CD4-positive, alpha-beta T cell treated with Interleukin-15 for 1 hour (primary cell): Measurements from ENCODE around the gene TSC2.

Experiments
- DNase-seq: peaks from one replicate; pipeline ENCODE4 v3.0.0-alpha.2; 2020

TSC2 gene

GRCh38 chr16:2074071-2074470, 26.3 kb downstream of the TSC2 start:
- DNase-seq = no peak

DNA sequence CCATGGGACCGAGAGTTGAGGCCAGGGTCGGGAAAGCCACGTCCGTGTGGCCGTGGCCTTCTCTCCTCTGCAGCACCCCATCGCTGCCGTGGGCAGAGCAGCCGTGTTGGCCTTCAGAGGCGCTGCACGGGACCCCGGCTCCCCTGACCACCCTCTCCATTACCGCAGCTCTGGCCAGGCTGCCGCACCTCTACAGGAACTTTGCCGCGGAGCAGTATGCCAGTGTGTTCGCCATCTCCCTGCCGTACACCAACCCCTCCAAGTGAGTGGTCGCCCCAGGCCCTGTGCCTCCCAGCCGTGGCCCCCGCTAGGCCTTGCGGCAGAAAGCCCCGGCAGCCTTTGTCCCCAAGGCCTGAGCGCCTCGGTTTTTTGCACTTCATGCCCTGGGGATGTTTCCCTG, 27.8 kb downstream of the TSC2 start:
- no peak for DNase-seq

DNA sequence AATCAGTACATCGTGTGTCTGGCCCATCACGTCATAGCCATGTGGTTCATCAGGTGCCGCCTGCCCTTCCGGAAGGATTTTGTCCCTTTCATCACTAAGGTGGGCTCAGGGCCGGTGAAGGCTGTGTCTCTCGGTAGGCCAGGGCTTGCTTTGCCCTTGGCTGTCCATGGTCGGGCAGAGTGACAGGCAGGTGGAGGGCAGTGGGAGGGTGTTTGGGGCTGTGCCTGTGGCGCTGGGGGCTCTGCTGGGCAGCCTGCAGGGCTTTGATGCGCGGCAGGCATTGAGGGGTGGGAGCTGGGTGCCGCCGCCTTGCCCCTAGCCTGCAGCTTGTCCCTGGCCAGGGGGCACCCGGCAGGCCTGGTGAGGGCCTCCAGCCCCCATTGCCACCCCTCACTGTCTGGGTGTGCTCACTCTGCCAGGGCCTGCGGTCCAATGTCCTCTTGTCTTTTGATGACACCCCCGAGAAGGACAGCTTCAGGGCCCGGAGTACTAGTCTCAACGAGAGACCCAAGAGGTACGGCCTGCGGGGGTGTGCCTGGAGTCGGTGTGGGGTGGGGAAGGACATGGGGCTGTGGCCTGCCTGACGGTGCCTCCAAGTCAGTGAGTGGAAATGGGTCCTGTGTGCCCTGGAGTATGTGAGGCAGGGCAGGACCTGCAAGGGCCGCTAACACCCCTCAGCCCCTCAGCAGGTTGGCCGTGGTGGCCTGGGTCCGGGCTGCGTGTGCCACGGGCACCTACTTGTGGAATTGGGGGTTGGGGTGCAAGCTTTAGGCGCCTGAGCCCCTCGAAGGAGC, 28.5 kb downstream of the TSC2 start:
- no peak for DNase-seq

- no peak for DNase-seq
Measured at GRCh38 chr16:2077016-2077415, 29.2 kb downstream of the TSC2 start.

DNA sequence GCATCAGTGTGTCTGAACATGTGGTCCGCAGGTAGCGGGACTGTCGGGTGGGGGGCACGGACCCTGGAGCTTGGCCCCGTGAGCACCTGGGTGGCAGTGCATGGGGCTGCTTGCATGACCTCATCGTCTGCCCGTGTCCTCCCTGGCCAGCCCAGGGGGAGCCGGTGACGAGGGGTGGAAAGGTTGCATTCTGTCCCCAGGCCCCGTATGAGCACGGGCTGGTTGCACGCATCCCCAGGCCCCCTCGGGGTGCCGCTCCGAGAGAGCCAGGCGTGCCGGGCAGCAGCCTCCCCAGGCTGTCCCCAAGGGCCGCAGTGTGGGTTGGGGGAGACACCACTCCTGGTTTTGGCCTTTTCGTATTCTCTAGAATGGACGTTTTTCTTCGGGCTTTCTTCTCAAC, 29.9 kb downstream of the TSC2 start:
- no peak for DNase-seq

DNA sequence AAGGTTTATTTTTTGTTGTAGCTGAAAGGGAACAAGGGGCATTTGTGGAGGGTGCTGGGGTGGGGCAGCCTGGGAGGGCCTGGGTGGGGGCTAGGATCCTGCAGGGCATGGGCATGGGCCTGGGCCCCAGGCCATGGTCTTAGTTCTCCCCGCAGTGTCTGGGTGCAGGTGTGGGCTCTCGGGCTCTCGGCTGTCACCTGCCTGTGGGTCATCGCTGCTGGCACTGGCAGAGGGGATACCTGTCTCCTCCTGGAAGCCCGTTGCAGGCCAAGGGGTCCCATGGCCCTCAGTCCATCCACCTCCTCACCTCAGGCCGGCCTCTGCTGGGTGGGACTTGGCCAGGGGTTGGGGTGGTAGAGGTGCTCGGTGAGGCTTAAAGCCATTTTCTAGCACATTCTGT, 30.3 kb downstream of the TSC2 start:
- no peak for DNase-seq

GRCh38 chr16:2078691-2079090, 30.9 kb downstream of the TSC2 start:
- DNase-seq = no peak

- no peak for DNase-seq
Measured at GRCh38 chr16:2079311-2079800, 31.6 kb downstream of the TSC2 start.

DNA sequence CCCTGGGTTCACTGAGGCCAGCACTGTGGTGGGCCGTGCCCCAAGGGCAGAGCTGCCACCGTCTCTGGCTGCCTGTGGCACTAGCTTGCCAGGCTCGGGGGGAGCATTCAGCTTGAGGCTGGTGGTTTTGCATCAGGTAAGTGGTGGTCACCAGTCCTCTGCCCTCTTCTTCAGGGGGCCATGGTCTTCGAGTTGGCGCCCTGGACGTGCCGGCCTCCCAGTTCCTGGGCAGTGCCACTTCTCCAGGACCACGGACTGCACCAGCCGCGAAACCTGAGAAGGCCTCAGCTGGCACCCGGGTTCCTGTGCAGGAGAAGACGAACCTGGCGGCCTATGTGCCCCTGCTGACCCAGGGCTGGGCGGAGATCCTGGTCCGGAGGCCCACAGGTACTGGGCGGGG, 32.2 kb downstream of the TSC2 start:
- no peak for DNase-seq

GRCh38 chr16:2081201-2082084, 33.7 kb downstream of the TSC2 start:
- no peak for DNase-seq

DNA sequence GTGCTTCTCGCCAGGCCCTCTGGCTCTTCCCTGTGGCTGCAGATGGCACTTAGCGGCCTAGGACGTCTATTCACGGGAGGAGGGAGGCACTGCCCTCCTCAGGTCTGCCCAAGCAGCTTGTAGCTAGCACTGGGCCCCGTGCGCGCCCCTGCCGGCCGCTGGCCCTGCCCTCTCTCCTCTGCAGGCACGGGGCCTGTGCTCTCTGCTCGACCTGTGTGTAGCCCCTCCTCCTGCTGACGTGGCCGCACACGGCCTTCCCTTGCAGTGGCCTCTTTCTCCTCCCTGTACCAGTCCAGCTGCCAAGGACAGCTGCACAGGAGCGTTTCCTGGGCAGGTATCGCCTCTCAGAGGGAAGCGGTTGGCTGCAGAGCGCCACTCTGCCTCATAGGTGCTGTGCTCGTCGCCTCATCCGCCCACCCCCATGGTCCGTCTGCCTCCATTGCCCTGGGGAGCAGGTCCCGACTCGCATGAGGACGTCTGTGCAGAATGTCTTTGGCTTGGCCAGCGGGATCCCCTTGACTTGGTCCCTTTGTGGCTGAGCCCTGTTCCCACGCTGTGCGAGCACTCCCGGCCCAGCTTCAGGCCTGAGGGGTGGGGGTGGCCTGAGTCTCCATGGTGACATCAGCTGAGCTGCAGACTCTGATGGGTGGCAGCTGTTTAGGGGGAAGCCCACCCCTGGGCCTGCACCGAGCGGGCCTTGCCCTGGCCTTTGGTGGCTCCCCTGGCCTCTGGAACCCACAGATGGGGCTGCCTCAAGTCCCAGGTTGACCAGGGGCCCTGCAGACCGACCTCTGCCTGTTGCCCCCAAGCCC, 34.6 kb downstream of the TSC2 start:
- DNase-seq = no peak

DNA sequence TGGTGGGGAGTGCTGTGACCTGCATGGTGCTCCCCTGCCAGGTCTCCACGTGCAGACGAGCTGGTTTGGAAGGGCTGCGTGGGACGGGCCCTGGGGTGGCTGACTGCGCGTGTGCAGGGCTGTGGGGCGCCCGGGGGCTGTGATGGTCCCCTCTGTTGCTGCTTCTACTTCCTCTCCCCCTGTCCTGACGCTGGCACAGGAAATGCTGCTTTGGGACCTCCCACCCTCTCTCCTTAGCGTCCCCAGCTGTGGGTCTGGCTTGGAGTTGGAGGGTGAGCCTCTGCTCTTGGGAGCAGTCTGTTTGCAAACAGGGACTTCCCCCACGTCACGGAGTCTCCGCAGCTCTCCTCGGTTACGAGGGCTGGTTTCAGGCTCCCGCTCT, 35.2 kb downstream of the TSC2 start:
- no peak for DNase-seq

DNA sequence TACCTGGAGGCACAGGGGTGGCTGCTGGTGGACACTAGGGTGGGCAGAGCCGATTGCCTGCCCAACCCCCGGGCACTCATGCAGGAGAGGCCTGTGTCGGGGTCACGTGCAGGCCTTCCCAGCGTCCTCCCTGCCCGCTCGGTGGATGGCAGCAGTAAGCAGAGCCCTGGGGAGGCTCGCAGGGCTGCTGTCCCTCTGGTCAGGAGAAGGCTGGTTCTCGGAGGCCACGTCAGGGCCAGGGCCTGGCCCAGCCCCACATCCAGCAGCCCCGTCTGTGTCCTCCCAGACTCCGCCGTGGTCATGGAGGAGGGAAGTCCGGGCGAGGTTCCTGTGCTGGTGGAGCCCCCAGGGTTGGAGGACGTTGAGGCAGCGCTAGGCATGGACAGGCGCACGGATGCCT, 35.6 kb downstream of the TSC2 start:
- DNase-seq = no peak

DNA sequence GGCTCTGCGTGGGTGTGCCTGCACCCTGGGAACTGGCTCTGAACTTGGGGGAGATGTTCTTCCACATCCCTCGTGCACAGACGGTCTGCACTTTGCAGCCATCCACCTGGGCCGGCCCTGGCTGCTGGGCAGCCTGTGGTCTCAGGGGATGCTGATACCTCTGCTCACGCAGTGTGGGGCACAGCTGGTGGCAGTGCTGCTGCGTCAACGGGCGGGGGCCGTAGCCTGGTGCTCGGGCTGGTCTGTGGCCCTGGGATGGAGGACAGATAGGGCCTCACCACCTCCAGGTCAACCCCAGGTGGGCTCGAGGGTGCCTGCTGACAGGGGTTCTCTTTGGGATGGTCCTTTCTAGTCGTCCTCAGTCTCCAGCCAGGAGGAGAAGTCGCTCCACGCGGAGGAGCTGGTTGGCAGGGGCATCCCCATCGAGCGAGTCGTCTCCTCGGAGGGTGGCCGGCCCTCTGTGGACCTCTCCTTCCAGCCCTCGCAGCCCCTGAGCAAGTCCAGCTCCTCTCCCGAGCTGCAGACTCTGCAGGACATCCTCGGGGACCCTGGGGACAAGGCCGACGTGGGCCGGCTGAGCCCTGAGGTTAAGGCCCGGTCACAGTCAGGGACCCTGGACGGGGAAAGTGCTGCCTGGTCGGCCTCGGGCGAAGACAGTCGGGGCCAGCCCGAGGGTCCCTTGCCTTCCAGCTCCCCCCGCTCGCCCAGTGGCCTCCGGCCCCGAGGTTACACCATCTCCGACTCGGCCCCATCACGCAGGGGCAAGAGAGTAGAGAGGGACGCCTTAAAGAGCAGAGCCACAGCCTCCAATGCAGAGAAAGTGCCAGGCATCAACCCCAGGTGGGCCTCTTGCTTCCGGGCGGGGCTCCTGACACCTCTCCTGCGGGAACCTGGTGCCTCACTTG, 36.3 kb downstream of the TSC2 start:
- DNase-seq = no peak

- DNase-seq = no peak
Measured at GRCh38 chr16:2084895-2085625, 37.3 kb downstream of the TSC2 start.

DNA sequence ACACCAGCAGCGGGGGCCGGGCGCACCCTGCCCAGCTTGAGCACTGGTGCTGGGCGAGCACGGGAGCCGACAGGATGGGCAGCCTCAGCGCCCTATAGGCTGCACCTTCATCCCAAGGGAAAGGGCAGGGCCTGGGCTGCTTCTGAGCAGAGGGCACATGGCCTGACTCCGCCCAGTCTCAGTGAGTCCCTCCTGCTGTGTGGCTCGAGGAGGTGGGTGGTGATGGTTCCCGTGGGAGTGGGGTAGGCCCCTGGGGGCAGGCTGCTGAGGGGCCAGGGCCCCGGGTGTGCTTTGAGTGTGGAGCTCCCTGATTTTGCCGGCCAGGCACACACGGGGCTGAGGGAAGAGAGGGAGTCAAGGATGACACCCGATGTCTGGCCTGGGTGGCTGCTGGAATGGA, 37.9 kb downstream of the TSC2 start:
- no peak for DNase-seq

DNA sequence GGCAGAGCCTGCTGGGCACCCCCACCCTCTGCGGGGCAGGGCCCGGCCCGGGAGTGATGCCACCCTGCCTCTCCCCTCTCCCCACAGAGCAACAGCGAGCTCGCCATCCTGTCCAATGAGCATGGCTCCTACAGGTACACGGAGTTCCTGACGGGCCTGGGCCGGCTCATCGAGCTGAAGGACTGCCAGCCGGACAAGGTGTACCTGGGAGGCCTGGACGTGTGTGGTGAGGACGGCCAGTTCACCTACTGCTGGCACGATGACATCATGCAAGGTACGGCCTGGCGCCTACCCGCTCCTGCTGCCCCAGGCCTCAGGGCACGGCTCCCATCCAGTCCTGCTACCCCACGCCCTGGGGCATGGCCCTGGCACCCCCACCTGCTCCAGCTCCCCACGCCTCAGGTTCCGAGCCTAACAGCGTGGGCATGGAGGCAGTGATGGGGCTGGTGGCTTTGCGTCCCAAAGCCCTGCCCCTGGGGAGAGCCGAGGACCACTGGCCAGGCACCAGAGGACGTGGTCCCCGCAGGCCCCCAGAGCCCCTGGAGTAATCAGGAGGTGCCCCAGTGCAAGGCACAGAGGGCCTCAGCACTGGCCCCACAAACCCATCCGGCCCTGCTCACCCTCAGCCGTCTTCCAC, 38.4 kb downstream of the TSC2 start:
- no peak for DNase-seq

DNA sequence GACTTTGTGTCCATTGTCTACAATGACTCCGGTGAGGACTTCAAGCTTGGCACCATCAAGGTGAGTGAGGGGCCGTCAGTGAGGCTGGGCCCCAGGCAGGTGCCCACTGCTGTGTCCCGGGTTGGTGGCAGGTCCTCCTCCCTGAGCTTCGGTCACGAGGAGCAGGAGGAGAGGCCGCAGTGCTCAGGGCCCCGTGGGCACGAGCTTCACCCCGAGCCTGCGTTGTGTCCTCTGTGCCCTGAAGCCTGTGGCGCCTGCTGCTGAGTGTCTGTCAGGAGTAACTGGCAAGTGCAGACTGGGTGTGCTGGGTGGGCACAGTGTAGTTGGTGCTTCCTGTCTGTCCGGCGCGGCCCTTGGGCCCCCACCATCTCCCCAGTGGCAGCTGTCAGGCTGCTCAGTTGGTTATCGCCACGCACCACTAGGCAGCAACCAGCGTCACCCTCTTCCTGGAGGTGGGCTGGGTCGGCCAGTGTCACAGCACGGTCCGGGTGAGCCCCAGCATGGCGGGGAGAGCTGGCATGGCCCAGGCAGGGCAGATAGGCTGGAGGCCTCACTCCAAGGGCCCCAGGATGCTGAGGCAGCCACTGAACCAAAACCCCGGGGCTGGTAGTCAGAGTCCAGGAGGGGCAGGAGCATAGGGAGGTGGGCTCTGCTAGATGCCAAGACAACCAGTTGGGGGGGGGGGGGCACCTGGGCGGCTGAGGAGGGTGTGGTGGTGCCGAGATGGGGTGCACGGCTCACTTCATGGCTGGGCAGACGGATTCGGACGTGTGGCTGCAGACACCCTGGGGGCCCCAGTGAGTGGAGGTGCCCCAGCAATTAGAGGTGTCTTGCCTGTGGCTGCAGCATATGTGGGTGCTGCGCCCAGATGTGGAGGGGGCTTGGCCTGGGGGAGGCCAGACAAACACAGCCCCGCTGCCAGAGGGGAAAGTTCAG, 39.3 kb downstream of the TSC2 start:
- DNase-seq = no peak

- DNase-seq = no peak
Measured at GRCh38 chr16:2087748-2088631, 40.2 kb downstream of the TSC2 start.
